DND-41 (cell line): ENCODE data around the gene UBE3C.
"Not testable (repeated sequence)": the region's sequence is repeated elsewhere in the genome, so short reads cannot be mapped to it uniquely, and the experiment has no call there.

ENCODE experiments used
- ATAC-seq: fragments of 200-7000 bp; cut with Tn5 transposase; 3 replicates; pipeline ENCODE4 v1.9.1; 2021; ENCODE audit warnings: low read depth; ENCODE audit not compliant: insufficient read depth
- DNase-seq: peaks from one replicate; pipeline ENCODE4 v3.0.0-alpha.2; 2020
- H2AFZ ChIP-seq: 2 replicates; pipeline ENCODE4 v1.6.0; 2012; ENCODE audit warnings: low read depth, low read length
- H3K27ac ChIP-seq: 2 replicates; pipeline ENCODE4 v1.5.1; 2012; ENCODE audit warnings: low read length, inconsistent platforms
- H3K27me3 ChIP-seq: fragments of 200-600 bp; sonication (generic); 2 replicates; pipeline ENCODE4 v1.6.0; 2012; ENCODE audit warnings: low read length, mild to moderate bottlenecking, inconsistent platforms; ENCODE audit not compliant: insufficient read depth, poor library complexity
- H3K36me3 ChIP-seq: 2 replicates; pipeline ENCODE4 v1.5.1; 2012; ENCODE audit warnings: low read length, inconsistent platforms; ENCODE audit not compliant: insufficient read depth
- H3K4me1 ChIP-seq: 2 replicates; pipeline ENCODE4 v1.5.1; 2012; ENCODE audit warnings: mild to moderate bottlenecking, low read length; ENCODE audit not compliant: insufficient read depth
- H3K4me2 ChIP-seq: 2 replicates; pipeline ENCODE4 v1.6.0; 2012; ENCODE audit warnings: mild to moderate bottlenecking, moderate library complexity, low read length, inconsistent platforms; ENCODE audit not compliant: insufficient read depth
- H3K4me3 ChIP-seq, 2 experiments: fragments of 200-600 bp in 1 of 2; shearing (Covaris generic) in 1 of 2; 2 replicates each; pipeline ENCODE4 v1.5.1; 2012 to 2016; ENCODE audit warnings: inconsistent platforms in 2 of 2, low read length in 2 of 2, mild to moderate bottlenecking in 2 of 2, low read depth in 1 of 2, moderate library complexity in 1 of 2
- H3K79me2 ChIP-seq: 2 replicates; pipeline ENCODE4 v1.6.0; 2012; ENCODE audit warnings: low read length, inconsistent platforms; ENCODE audit not compliant: insufficient read depth
- H3K9ac ChIP-seq: 2 replicates; pipeline ENCODE4 v1.6.0; 2012; ENCODE audit warnings: low read depth, mild to moderate bottlenecking, inconsistent platforms, low read length, moderate library complexity
- H3K9me3 ChIP-seq: 2 replicates; pipeline ENCODE4 v1.5.1; 2012; ENCODE audit warnings: low read length, moderate library complexity, mild to moderate bottlenecking, inconsistent platforms; ENCODE audit not compliant: insufficient read depth, severe bottlenecking
- H4K20me1 ChIP-seq: 2 replicates; pipeline ENCODE4 v1.6.0; 2012; ENCODE audit warnings: low read length; ENCODE audit not compliant: insufficient read depth
- CTCF ChIP-seq: IDR thresholded peaks from 2 replicates; pipeline ENCODE4 v1.5.1; 2012; ENCODE audit warnings: borderline replicate concordance, low read length, moderate library complexity, mild to moderate bottlenecking; ENCODE audit not compliant: poor library complexity, severe bottlenecking; ENCODE audit errors: extremely low read depth
- EZH2 ChIP-seq: IDR thresholded peaks from 3 replicates; pipeline ENCODE4 v1.6.1; 2012; ENCODE audit warnings: borderline replicate concordance, low read depth, mild to moderate bottlenecking, moderate library complexity, low read length, inconsistent platforms; ENCODE audit not compliant: severe bottlenecking

Gene UBE3C

DNA sequence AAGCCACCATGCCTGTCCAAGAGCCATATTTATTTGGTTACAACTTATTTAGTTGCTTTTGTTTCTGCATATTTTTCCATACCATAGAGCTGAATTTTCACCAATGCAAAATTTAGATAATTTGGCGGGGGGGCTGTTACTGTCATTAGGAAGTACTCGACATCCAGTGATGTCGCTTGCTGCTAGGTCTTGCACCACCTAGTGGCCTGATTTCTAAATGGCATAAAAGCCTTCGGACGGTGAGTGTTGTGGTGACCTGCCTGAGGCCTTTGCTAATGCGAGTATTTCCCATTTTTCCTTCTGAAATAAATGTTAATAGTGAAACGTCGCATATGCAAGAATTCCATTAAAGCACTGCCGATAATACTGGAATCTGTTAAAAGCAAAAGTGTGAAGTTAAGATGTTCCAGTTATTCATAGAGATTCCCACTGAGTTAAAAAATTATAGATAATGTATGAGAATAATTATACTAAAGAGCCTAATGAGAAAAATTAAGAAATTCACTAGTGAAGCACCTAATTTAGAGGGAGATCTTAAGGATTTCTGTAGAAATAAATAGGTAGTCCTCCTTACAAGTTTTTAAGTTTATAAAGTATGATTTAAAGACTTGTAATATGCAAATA, 112.0 kb downstream of the UBE3C start:
- TF ChIP-seq CTCF = peak; percentile 82
- TF ChIP-seq EZH2 = no peak
- H3K4me1 ChIP-seq = no peaks in the 10 kb centered on the region
- H3K4me2 ChIP-seq = no peak overlapping the region
- H3K36me3 ChIP-seq = peaks cover 82% of the 10 kb centered on the region
- no peak overlapping the region for H3K9ac ChIP-seq
- 0 out of 2 replicates have a peak, but pooled peaks cover 5% of the 10 kb centered on the region for H4K20me1 ChIP-seq
- DNase-seq (peak; percentile 61), ATAC-seq (peak; percentile 82)
- no peak overlapping the region for H3K27ac ChIP-seq
- H3K9me3 ChIP-seq = no peaks in the 10 kb centered on the region
- H2AFZ ChIP-seq = no peak overlapping the region
- no peaks in the 10 kb centered on the region; the same call in 1 of the 2 replicates for H3K79me2 ChIP-seq
- no peak overlapping the region for H3K4me3 ChIP-seq
- H3K27me3 ChIP-seq = no peaks in the 10 kb centered on the region

DNA sequence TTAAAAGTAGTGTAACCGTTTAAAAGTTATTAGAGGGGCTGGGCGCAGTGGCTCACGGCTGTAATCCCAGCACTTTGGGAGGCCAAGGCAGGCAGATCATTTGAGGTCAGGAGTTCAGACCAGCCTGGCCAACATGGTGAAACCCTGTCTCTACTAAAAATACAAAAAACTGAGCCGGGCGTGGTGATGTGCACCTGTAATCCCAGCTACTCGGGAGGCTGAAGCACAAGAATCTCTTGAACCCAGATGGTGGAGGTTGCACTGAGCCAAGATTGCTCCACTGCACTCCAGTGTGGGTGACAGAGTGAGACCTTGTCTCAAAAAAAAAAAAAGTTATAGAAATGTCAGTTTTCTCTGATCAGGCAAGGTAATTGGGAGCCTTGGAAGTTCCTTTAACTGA, 113.1 kb downstream of the UBE3C start:
- H3K27ac ChIP-seq, DNase-seq, ATAC-seq, H3K27me3 ChIP-seq, H3K4me2 ChIP-seq, H3K79me2 ChIP-seq, H3K9me3 ChIP-seq, H3K9ac ChIP-seq, H3K4me3 ChIP-seq, H4K20me1 ChIP-seq, H2AFZ ChIP-seq, H3K4me1 ChIP-seq: not testable (repeated sequence)
- H3K36me3 ChIP-seq = peaks cover 92% of the 10 kb centered on the region

GRCh38 chr7:157253850-157254249, 115.1 kb downstream of the UBE3C start:
- no peak overlapping the region for H2AFZ ChIP-seq
- H3K27ac ChIP-seq = no peak overlapping the region
- no peaks in the 10 kb centered on the region for H3K9me3 ChIP-seq
- H4K20me1 ChIP-seq = no peaks in the 10 kb centered on the region; the same call in 1 of the 2 replicates
- peaks cover 93% of the 10 kb centered on the region for H3K36me3 ChIP-seq
- no peak overlapping the region for H3K4me2 ChIP-seq
- H3K27me3 ChIP-seq = no peaks in the 10 kb centered on the region
- H3K9ac ChIP-seq = no peak overlapping the region
- H3K4me3 ChIP-seq = no peak overlapping the region
- DNase-seq (no peak), ATAC-seq (no peak)
- TF ChIP-seq EZH2 (no peak), CTCF (peak; percentile 11)
- H3K79me2 ChIP-seq = no peaks in the 10 kb centered on the region; the same call in 1 of the 2 replicates
- H3K4me1 ChIP-seq = no peaks in the 10 kb centered on the region

- H3K27ac ChIP-seq, H4K20me1 ChIP-seq, H3K4me3 ChIP-seq, H3K4me1 ChIP-seq, H3K79me2 ChIP-seq, H3K27me3 ChIP-seq, DNase-seq, H3K4me2 ChIP-seq, ATAC-seq, H2AFZ ChIP-seq, H3K9ac ChIP-seq, H3K9me3 ChIP-seq: not testable (repeated sequence)
- H3K36me3 ChIP-seq = peaks cover 93% of the 10 kb centered on the region
These were observed 116.1 kb downstream of the UBE3C start for GRCh38 chr7:157254781-157255180.
